Measurements from ENCODE around the gene DNAI7.

Gene DNAI7

GRCh38 chr12:25146686-25147085 lies 48.3 kb downstream of the DNAI7 start:
- DNase-seq (ENCODE audit: insufficient read length, low spot score), result no peak
- FAIRE-seq, result no peak
- TF ChIP-seq CTCF (IDR thresholded peaks at IDR 0.05; ENCODE audit: insufficient read depth, missing control alignments), result no peak

- DNase-seq (ENCODE audit: insufficient read length, low spot score) (no peak), FAIRE-seq (no peak)
- no peak for TF ChIP-seq CTCF (IDR thresholded peaks at IDR 0.05; ENCODE audit: insufficient read depth, missing control alignments)
Measured at GRCh38 chr12:25135531-25136154, 59.3 kb downstream of the DNAI7 start.

GRCh38 chr12:25131270-25131669 lies 63.7 kb downstream of the DNAI7 start:
- TF ChIP-seq CTCF (IDR thresholded peaks at IDR 0.05; ENCODE audit: insufficient read depth, missing control alignments), result no peak
- FAIRE-seq (no peak), DNase-seq (ENCODE audit: insufficient read length, low spot score) (no peak)

- no peak for DNase-seq (ENCODE audit: insufficient read length, low spot score)
- no peak for FAIRE-seq
- peak; percentile 74 for TF ChIP-seq CTCF (IDR thresholded peaks at IDR 0.05; ENCODE audit: insufficient read depth, missing control alignments)
Measured at GRCh38 chr12:25130741-25131188, 64.2 kb downstream of the DNAI7 start.

GRCh38 chr12:25126746-25127145 lies 68.2 kb downstream of the DNAI7 start:
- TF ChIP-seq CTCF (IDR thresholded peaks at IDR 0.05; ENCODE audit: insufficient read depth, missing control alignments), result no peak
- no peak for FAIRE-seq
- no peak for DNase-seq (ENCODE audit: insufficient read length, low spot score)

- TF ChIP-seq CTCF (IDR thresholded peaks at IDR 0.05; ENCODE audit: insufficient read depth, missing control alignments), result no peak
- FAIRE-seq, result no peak
Measured at GRCh38 chr12:25126101-25126500, 68.9 kb downstream of the DNAI7 start.

GRCh38 chr12:25124493-25124892 lies 70.5 kb downstream of the DNAI7 start:
- DNase-seq (ENCODE audit: insufficient read length, low spot score), result no peak
- no peak for TF ChIP-seq CTCF (IDR thresholded peaks at IDR 0.05; ENCODE audit: insufficient read depth, missing control alignments)
- no peak for FAIRE-seq

More at GRCh38 chr12:25126101-25126500, 68.9 kb downstream of the DNAI7 start:
- DNase-seq (ENCODE audit: insufficient read length, low spot score), result no peak
